Ovary (tissue), 3 donors: ENCODE measurements around the gene BNC1.

Experiments used
- POLR2A ChIP-seq: fragments of 450-650 bp; IDR thresholded peaks from one replicate; pipeline ENCODE4 v1.6.1; 2017; ENCODE audit warnings: antibody characterized with exemption, mild to moderate bottlenecking, moderate library complexity
- TF ChIP-seq, protein P1 (sequence below), 3 donors: fragments of 450-650 bp in 2 of 3; fragments of 200-600 bp in 1 of 3; IDR thresholded peaks; one replicate each; pipeline versions ENCODE4 v1.5.1 to v1.8.0; 2016 to 2022; ENCODE audit warnings: antibody characterized with exemption in 3 of 3, mild to moderate bottlenecking in 1 of 3
- donor health status: DM: no; HTN: no; CAD: no.

DNA sequence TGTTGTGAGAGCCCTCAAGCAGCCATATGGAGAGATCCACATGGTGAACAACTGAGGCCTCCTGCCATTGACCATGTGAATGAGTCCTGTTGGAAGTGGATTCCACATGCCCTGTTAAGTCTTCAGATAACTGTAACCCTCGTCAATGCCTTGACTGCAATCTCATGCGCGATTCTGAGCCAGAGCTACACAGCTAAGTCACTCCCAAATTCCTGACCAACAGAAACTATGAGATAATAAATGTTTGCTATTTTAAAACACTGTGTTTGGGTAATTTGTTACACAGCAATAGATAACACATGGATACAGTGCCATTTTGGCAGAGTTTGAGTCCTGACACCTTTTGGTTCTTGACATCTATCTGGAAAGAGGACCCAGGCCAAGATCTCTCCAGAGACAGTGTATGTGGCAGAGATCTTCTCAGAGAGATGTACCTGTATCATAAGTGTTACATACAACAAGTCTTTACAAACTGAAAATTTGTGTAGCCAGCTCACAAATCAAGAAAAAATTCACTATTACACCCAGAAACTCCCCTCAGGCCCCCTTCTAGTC, 34.5 kb upstream of the BNC1 start:
- TF ChIP-seq, protein P1, sequence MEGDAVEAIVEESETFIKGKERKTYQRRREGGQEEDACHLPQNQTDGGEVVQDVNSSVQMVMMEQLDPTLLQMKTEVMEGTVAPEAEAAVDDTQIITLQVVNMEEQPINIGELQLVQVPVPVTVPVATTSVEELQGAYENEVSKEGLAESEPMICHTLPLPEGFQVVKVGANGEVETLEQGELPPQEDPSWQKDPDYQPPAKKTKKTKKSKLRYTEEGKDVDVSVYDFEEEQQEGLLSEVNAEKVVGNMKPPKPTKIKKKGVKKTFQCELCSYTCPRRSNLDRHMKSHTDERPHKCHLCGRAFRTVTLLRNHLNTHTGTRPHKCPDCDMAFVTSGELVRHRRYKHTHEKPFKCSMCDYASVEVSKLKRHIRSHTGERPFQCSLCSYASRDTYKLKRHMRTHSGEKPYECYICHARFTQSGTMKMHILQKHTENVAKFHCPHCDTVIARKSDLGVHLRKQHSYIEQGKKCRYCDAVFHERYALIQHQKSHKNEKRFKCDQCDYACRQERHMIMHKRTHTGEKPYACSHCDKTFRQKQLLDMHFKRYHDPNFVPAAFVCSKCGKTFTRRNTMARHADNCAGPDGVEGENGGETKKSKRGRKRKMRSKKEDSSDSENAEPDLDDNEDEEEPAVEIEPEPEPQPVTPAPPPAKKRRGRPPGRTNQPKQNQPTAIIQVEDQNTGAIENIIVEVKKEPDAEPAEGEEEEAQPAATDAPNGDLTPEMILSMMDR (IDR thresholded peaks at IDR 0.05) = no peak
- TF ChIP-seq POLR2A = no peak
